OCI-LY1 (cell line): ENCODE data around the gene KLRF2.

Source experiments
- EZH2 ChIP-seq: fragments of 200-600 bp; sonication (generic), shearing (Covaris generic); IDR thresholded peaks from 2 replicates; pipeline ENCODE4 v1.8.0; 2017; ENCODE audit warnings: borderline replicate concordance, mixed run types, mild to moderate bottlenecking, antibody characterized with exemption, low read length, moderate library complexity, mixed read lengths
- TF ChIP-seq, protein P1 (sequence below): fragments of 200-600 bp; sonication (generic), shearing (Covaris generic); IDR thresholded peaks from 2 replicates; pipeline ENCODE4 v1.5.1; 2017; ENCODE audit warnings: mild to moderate bottlenecking, antibody characterized with exemption, low read length, moderate library complexity, mixed read lengths

GRCh38 chr12:9943240-9943639 is 62.0 kb downstream of the KLRF2 start:
- TF ChIP-seq, protein P1, sequence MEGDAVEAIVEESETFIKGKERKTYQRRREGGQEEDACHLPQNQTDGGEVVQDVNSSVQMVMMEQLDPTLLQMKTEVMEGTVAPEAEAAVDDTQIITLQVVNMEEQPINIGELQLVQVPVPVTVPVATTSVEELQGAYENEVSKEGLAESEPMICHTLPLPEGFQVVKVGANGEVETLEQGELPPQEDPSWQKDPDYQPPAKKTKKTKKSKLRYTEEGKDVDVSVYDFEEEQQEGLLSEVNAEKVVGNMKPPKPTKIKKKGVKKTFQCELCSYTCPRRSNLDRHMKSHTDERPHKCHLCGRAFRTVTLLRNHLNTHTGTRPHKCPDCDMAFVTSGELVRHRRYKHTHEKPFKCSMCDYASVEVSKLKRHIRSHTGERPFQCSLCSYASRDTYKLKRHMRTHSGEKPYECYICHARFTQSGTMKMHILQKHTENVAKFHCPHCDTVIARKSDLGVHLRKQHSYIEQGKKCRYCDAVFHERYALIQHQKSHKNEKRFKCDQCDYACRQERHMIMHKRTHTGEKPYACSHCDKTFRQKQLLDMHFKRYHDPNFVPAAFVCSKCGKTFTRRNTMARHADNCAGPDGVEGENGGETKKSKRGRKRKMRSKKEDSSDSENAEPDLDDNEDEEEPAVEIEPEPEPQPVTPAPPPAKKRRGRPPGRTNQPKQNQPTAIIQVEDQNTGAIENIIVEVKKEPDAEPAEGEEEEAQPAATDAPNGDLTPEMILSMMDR = no peak
- TF ChIP-seq EZH2 = no peak
